Activated CD8-positive, alpha-beta memory T cell treated with anti-CD3 and anti-CD28 coated beads for 1 hour (primary cell): Measurements from ENCODE around the gene BTF3L4.
"Not testable (repeated sequence)": the region's sequence is repeated elsewhere in the genome, so short reads cannot be mapped to it uniquely, and the experiment has no call there.

Experiments
- DNase-seq, 2 donors: peaks; one replicate each; pipeline ENCODE4 v3.0.0-alpha.2; 2020; ENCODE audit warnings: low read depth in 1 of 2; ENCODE audit errors: extremely low read depth in 1 of 2

The BTF3L4 gene

GRCh38 chr1:52056163-52056936 lies at the start of gene BTF3L4:
Gene BTF3L4, plus strand, starts transcription at chr1:52056295. Its CDS starts 3,553 bp downstream, at chr1:52059848.
- DNase-seq, result peak; percentile 81 to 85

- DNase-seq, result no peak
Measured at GRCh38 chr1:52007215-52008002, 48.7 kb upstream of the BTF3L4 start.

DNA sequence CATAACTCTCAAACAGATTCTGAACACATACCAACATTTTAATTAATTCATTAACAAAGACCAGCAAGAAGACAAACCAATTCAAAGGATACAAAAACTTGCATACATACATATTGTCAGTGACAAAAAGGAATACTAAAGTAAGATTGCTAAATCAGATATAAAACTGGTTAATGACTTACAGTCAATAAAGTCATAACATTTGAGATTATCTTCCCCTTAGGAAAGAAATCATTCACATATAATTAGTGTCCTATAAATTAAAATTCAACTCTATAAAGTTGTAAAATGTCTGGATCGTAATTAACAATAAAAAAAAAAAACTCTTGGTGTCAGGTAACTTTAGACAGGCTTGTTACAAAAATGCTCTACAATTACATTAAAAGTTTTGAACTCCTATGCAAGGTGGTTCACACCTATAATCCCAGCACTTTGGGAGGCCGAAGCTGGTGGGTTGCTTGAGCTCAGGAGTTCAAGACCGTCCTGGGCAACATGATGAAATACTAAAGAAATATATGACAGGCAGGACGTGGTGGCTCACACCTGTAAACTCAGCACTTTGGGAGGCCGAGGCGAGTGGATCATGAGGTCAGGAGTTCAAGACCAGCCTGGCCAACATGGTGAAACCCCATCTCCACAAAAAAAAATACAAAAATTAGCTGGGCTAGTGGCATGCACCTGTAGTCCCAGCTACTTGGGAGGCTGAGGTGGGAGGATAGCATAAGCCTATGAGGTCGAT lies 47.9 kb upstream of the BTF3L4 start:
- DNase-seq, result no peak

DNA sequence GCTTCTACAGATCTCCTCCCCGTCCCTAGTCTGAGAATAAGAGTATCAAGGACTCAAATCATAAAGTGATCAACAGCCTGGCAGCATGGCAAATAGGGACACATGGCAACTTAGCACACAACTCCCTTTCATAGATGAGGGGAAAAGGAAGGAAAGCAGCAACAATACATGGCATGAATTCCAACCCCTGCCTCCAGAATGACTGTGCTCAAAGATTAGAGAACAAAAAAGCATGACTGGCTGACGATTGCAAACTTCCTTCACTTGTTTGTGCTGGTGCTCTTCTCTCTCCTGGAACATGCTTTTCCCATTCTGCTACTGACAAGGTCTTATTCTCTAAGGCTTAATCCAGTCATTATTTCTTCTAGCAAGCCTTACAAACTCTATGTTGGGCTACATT lies 34.0 kb upstream of the BTF3L4 start:
- no peak for DNase-seq

- no peak for DNase-seq
Measured at GRCh38 chr1:52026278-52026677, 29.8 kb upstream of the BTF3L4 start.

DNA sequence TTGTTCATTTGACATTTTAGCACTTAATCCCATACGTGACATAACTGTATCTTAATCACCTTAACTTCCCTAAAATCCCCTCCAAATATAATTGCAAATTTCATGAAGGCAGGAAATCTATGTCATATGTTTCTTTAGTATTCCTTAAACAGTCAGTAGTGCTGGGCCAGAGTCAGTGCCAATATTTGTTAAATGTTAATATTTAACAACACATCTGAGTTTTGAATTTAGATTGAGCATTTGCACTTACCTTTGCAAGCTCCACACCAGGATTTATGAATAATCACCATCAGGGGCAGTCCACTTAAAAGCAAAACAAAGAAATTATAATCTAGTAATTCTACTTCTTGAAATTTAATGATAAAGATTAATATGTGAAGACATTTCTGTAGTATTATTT lies 27.8 kb upstream of the BTF3L4 start:
- DNase-seq, result no peak

- not testable (repeated sequence) for DNase-seq
Measured at GRCh38 chr1:52028839-52029238, 27.3 kb upstream of the BTF3L4 start.

GRCh38 chr1:52032124-52032784 lies 23.8 kb upstream of the BTF3L4 start:
- DNase-seq, result no peak

DNA sequence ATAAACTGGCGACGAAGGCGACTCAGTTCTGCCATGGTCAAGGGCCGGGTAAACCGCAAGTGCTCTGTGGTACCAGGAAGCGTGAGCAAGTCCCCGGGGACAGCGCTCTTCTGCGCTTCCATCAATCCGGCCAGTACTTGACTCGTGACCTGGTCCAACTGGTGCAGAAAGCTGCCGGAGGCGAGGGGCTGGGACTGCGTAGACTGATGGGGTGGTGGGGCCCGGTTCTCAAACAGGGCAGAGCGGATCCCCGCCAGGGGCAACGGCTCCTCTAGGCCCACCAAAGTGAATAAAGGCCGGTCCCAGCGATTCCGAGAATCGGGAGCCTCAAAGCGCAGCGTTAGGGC lies 23.3 kb upstream of the BTF3L4 start:
- DNase-seq, result no peak

DNA sequence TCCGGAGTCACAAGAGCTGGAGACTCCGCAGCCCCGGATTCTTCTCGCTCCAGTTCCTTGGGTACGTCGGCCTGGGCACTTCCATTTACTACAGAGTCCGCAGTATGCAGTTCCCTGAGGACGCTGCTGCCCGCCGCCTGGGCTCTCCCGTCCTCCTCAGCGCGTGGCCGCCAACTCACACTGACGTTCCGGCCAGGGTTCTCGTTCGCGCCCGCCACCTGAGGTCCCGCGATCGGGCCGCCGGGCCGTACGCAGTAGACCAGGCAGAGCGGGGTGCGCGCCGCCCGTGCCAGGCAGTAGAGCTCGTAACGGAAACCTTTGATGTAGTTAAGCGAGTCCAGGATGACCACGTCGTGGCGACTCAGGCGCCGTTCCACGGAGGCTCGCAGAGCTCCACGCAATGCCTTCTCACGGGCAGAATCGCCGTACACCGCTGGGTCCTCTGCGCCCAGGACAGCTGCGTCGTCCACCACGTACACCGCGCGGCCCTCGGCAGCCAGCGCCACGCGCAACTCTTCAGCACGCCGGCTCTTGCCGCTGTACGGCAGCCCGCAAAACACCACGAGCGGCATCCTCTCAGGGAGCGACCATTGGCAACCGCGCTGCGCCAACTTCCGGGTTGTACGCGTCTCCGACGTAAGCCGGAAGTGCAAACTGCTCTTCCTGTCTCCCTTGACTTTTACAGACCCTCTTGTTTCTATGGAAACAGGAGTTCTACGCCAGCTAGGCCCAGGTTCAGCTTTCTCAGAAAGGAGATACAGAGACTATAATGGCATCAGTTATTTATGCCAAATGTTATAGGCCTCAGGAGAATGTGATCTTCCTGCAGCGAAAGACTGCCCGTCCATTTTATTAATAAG lies 22.7 kb upstream of the BTF3L4 start, which contains the start of gene KTI12:
TSS of gene KTI12 (minus strand) at position 621 of the 860 bp plus-strand sequence. CDS start at position 572, 49 bp downstream.
- DNase-seq, result peak; percentile 77 to 80

DNA sequence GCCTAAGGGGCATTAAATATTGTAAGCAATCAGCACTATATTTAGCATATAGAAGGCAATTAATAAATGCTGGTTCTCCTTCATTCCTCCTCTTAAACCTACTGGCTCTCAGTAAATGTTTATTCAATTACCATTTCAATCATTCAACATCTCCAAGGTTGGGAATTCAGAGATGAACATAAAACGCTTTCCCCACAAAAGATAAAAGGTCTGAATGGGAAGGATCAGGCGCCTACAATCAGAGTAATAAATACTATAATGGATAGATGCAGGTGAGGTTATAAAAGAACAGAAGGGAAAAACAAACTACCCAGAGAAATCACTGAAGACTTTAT lies 22.1 kb upstream of the BTF3L4 start:
- no peak for DNase-seq

GRCh38 chr1:52037402-52037814 lies 18.7 kb upstream of the BTF3L4 start:
- DNase-seq, result no peak

- DNase-seq, result no peak
Measured at GRCh38 chr1:52037909-52038308, 18.2 kb upstream of the BTF3L4 start.

DNA sequence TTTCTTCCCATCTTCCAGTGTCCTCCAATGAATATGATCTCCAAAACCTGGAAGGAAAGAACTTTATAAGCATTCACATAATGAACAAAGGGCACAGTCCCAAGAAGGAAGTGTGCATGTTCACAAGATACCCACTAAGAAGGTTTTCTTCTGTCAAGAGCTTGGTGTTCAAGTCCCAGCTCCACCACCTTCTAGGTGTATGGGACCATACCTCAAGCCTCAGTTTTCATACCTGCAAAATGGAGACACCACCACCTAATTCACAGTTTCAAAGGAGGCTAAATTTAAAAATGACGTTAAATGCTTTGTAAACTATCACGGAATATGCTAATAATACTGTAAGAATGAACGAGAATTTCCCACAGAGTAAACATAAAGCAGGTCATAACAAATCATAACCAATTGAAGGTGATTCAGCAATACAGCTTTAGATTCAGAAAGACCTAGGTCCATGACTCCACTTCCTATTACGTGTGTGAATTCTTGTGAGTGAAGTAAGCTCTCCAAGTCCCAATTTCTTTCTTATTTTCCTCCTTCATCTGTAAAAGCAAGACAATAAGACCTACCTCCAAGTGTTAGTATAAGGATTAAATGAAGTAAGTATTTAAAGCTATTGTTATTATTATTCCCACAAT lies 14.4 kb upstream of the BTF3L4 start:
- DNase-seq, result no peak

- DNase-seq, result no peak
Measured at GRCh38 chr1:52045236-52045635, 10.9 kb upstream of the BTF3L4 start.

DNA sequence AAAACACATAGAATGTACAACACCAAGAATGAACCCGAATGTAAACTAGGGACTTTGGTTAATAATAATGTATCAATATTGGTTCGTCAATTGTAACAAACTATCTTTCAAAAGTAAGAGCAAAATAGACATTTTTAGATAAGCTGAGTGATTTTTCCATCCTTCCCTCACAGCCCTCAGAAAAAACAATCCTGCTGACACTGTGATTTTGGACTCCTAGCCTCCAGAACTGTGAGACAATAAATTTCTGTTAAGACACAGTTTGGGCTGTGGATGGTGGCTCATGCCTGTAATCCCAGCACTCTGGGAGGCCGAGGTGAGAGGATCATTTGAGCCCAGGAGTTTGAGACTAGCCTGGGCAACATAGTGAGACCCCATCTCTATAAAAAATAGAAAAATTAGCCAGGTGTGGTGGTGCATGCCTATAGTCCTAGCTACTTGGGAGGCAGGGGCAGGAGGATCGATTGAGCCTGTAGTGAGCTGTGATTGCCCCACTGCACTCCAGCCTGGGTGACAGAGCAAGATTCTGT lies 10.4 kb upstream of the BTF3L4 start:
- DNase-seq, result not testable (repeated sequence)

- not testable (repeated sequence) for DNase-seq
Measured at GRCh38 chr1:52049337-52049736, 6.8 kb upstream of the BTF3L4 start.

- DNase-seq, result no peak
Measured at GRCh38 chr1:52053862-52054261, 2.2 kb upstream of the BTF3L4 start.

- no peak for DNase-seq
Measured at GRCh38 chr1:52054496-52055065, 1.5 kb upstream of the BTF3L4 start.
